CD14-positive monocyte (primary cell): ENCODE data around the gene KYNU. TPM values are rescaled to one million over a fixed set of nuclear protein-coding genes. Genes with fewer than 3 reads are reported as not detected.

Experiments used
- DNase-seq, 3 donors: peaks; one replicate each; pipeline ENCODE4 v3.0.0-alpha.2; 2011 to 2022
- H2AFZ ChIP-seq: 2 replicates; pipeline ENCODE4 v1.6.0; 2012; ENCODE audit warnings: mild to moderate bottlenecking, low read depth, low read length, inconsistent platforms; ENCODE audit not compliant: insufficient read depth, poor library complexity, severe bottlenecking
- H3K27ac ChIP-seq, 2 donors: 1 replicate in 1 of 2; 2 replicates in 1 of 2; pipeline ENCODE4 v1.5.1; 2012 to 2013; ENCODE audit warnings: low read length in 2 of 2, control low read depth in 1 of 2, inconsistent platforms in 1 of 2, low read depth in 1 of 2, mild to moderate bottlenecking in 1 of 2
- H3K27me3 ChIP-seq, 2 donors: one replicate each; pipeline versions ENCODE4 v1.6.0 to v1.6.1; 2011 to 2013; ENCODE audit warnings: low read length in 2 of 2; ENCODE audit not compliant: control insufficient read depth in 2 of 2, insufficient read depth in 2 of 2
- H3K36me3 ChIP-seq, 2 donors: replicated peaks in 1 of 2; 1 replicate in 1 of 2; 2 replicates in 1 of 2; pipeline versions ENCODE4 v1.5.1 to v1.6.1; 2012 to 2013; ENCODE audit warnings: low read length in 2 of 2, control low read depth in 1 of 2, inconsistent platforms in 1 of 2, mild to moderate bottlenecking in 1 of 2; ENCODE audit not compliant: insufficient read depth in 2 of 2, control insufficient read depth in 1 of 2
- H3K4me1 ChIP-seq, 2 donors: 1 replicate in 1 of 2; 2 replicates in 1 of 2; pipeline versions ENCODE4 v1.5.1 to v1.6.1; 2012 to 2013; ENCODE audit warnings: low read length in 2 of 2, control low read depth in 1 of 2, inconsistent platforms in 1 of 2, mild to moderate bottlenecking in 1 of 2, moderate library complexity in 1 of 2; ENCODE audit not compliant: insufficient read depth in 2 of 2, control insufficient read depth in 1 of 2
- H3K4me2 ChIP-seq: replicated peaks from 2 replicates; pipeline ENCODE3; 2012; ENCODE audit warnings: low read length, moderate library complexity, mild to moderate bottlenecking; ENCODE audit not compliant: poor library complexity, severe bottlenecking; ENCODE audit errors: extremely low read depth
- H3K4me3 ChIP-seq, 3 experiments: fragments of 200-600 bp in 1 of 3; sonication (generic) in 1 of 3; replicated peaks in 1 of 3; 1 replicate in 2 of 3; 2 replicates in 1 of 3; pipeline ENCODE4 v1.5.1; 2011 to 2013; ENCODE audit warnings: low read length in 3 of 3, mild to moderate bottlenecking in 3 of 3, control low read depth in 2 of 3, low read depth in 2 of 3, inconsistent platforms in 1 of 3, moderate library complexity in 1 of 3
- H3K79me2 ChIP-seq: 2 replicates; pipeline ENCODE4 v1.6.0; 2012; ENCODE audit warnings: mild to moderate bottlenecking, control low read depth, inconsistent platforms, low read length, moderate library complexity; ENCODE audit not compliant: insufficient read depth
- H3K9ac ChIP-seq: 2 replicates; pipeline ENCODE4 v1.6.0; 2017; ENCODE audit warnings: low read length, mild to moderate bottlenecking; ENCODE audit not compliant: insufficient read depth, poor library complexity, severe bottlenecking
- H3K9me3 ChIP-seq, 2 donors: replicated peaks in 1 of 2; 1 replicate in 1 of 2; 2 replicates in 1 of 2; pipeline versions ENCODE4 v1.5.1 to v1.6.1; 2012 to 2013; ENCODE audit warnings: low read length in 2 of 2, control low read depth in 1 of 2; ENCODE audit not compliant: control insufficient read depth in 1 of 2, insufficient read depth in 1 of 2
- H4K20me1 ChIP-seq: 2 replicates; pipeline ENCODE4 v1.6.0; 2012; ENCODE audit warnings: mild to moderate bottlenecking, low read length, control low read depth, moderate library complexity; ENCODE audit not compliant: insufficient read depth
- H3K27ac Mint-ChIP-seq, 7 donors: one replicate each; pipeline ENCODE4 v1.8.0; 2020; ENCODE audit warnings: mild to moderate bottlenecking in 7 of 7, mixed read lengths in 7 of 7, moderate library complexity in 6 of 7, inconsistent platforms in 2 of 7
- H3K27me3 Mint-ChIP-seq, 3 donors: one replicate each; pipeline ENCODE4 v1.8.0; 2021 to 2022; ENCODE audit warnings: low read depth in 3 of 3, mild to moderate bottlenecking in 3 of 3, mixed read lengths in 3 of 3, moderate library complexity in 3 of 3, inconsistent platforms in 1 of 3
- H3K36me3 Mint-ChIP-seq, 2 donors: one replicate each; pipeline ENCODE4 v1.8.0; 2020; ENCODE audit warnings: mixed read lengths in 2 of 2, inconsistent platforms in 1 of 2, mild to moderate bottlenecking in 1 of 2
- H3K4me1 Mint-ChIP-seq: one replicate; pipeline ENCODE4 v1.8.0; 2020; ENCODE audit warnings: mild to moderate bottlenecking, mixed read lengths
- H3K4me3 Mint-ChIP-seq, 2 donors: one replicate each; pipeline ENCODE4 v1.8.0; 2020; ENCODE audit warnings: mild to moderate bottlenecking in 2 of 2, mixed read lengths in 2 of 2, moderate library complexity in 1 of 2
- H3K9me3 Mint-ChIP-seq, 7 donors: one replicate each; pipeline ENCODE4 v1.8.0; 2020 to 2022; ENCODE audit warnings: mixed read lengths in 7 of 7, mild to moderate bottlenecking in 6 of 7, moderate library complexity in 6 of 7, inconsistent platforms in 2 of 7
- CTCF ChIP-seq: fragments of 200-600 bp; IDR thresholded peaks from one replicate; pipeline ENCODE4 v1.8.0; 2022; ENCODE audit warnings: antibody characterized with exemption, mild to moderate bottlenecking
- WGBS: methylation state at CpG from one replicate; pipeline ENCODE4 v1.1.5; 2013; ENCODE audit warnings: missing lambda C conversion rate; ENCODE audit not compliant: insufficient coverage; 5-methylcytosine and 5-hydroxymethylcytosine counted together
- intact Hi-C, 2 donors: fragments of 100-400 bp; cut with micrococcal nuclease; formaldehyde crosslinking; loops; one replicate each; pipeline versions ENCODE4 v1.15.0 to v1.15.1; 2023
- polyA plus RNA-seq, 3 donors: library from polyadenylated mRNA; depleted of rRNA in 1 of 3; unstranded in 2 of 3; stranded (reverse) in 1 of 3; fragments of 300-500 nt in 2 of 3; fragments of >200 nt in 1 of 3; fragmentation: Illumina TruSeq in 2 of 3; gene quantifications; 1 replicate in 2 of 3; 2 replicates in 1 of 3; pipeline ENCODE4 v1.2.3, GENCODE V29; 2012 to 2021

The KYNU gene
- polyA plus RNA-seq, 3 donors, result 40.7 to 132 (median 131) TPM

- no peaks in the 10 kb centered on the region for H3K79me2 ChIP-seq
- no peaks in the 10 kb centered on the region for H3K9me3 ChIP-seq
- no peaks in the 10 kb centered on the region for H3K36me3 ChIP-seq
- TF ChIP-seq CTCF, result no peak
- H3K27ac ChIP-seq, result peak overlapping the region; percentile 42 to 67
- peaks cover 0 to 8% (median 2%) of the 10 kb centered on the region in 3 donors for H3K27me3 Mint-ChIP-seq
- no peak for DNase-seq
- H3K36me3 Mint-ChIP-seq, result peaks cover 5 to 8% of the 10 kb centered on the region in 2 donors
- H3K9ac ChIP-seq, result no peak overlapping the region
- peaks cover 82 to 96% of the 10 kb centered on the region in 2 donors for H3K4me1 ChIP-seq
- peak overlapping the region; percentile 23 to 100 (median 95) for H3K27ac Mint-ChIP-seq
- no peak overlapping the region for H3K4me2 ChIP-seq
- intact Hi-C loops, result no loop called here
- no peak overlapping the region for H3K4me3 ChIP-seq
- 100% methylated on average over 4 of the region's 6 CpGs for WGBS
- peaks cover 82% of the 10 kb centered on the region for H3K4me1 Mint-ChIP-seq
- no peaks in the 10 kb centered on the region for H4K20me1 ChIP-seq
- H3K4me3 Mint-ChIP-seq, result no peak overlapping the region
- peaks cover 0 to 2% (median 0%) of the 10 kb centered on the region in 7 donors for H3K9me3 Mint-ChIP-seq
- no peaks in the 10 kb centered on the region for H3K27me3 ChIP-seq
- H2AFZ ChIP-seq, result no peak overlapping the region
These were observed 6.1 kb upstream of the KYNU start for GRCh38 chr2:142871396-142871795.

DNA sequence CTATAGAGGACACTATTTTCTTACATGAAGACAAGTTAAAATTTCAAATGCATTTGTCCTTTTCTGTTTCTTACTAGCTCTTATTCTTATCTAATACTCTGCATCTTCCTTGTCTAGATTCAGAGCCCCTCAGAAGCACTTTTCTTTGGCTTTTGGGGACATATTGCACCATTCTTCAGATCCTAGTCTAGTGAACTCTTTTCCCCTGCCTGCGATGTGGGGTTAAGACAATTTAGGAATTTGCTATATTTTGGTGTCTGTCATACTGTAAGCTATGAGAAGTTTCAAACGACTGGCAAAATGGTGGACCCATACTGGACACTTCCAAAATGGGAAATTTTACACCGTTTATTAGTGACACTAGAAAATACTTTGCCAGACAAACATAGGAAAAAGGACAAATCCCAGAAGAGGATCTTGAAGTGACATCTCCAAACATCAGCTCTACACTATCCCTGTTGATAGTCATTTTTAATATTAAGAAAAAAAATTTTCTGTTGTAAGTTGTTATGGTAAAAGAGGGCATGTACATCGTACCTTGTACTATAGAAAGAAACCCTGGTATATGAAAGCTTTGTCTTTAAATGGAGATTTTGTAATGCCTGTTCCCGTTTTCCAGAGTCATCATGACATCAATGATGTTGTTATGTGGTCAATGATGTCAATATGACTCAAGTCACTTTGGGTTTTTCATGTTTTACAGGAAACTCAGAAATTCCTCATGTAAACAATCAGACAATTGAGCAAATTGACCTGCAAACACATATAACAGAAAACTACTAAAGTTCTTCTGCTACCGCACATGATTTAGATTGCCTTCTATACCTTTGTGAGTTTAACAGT lies 4.4 kb upstream of the KYNU start:
- TF ChIP-seq CTCF, result no peak
- H3K36me3 Mint-ChIP-seq, result peaks cover 4 to 5% of the 10 kb centered on the region in 2 donors
- Histone ChIP-seq H4K20me1 (no peaks in the 10 kb centered on the region), H3K79me2 (peaks cover 9% of the 10 kb centered on the region), H3K27ac (peak overlapping the region; percentile 91 to 100), H2AFZ (no peak overlapping the region), H3K9ac (peak overlapping the region; percentile 82), H3K4me1 (peaks cover 76 to 89% of the 10 kb centered on the region in 2 donors), H3K9me3 (no peaks in the 10 kb centered on the region), H3K36me3 (no peaks in the 10 kb centered on the region), H3K4me3 (peak overlapping the region in 1 of 3 experiments; percentile 14), H3K27me3 (no peaks in the 10 kb centered on the region), H3K4me2 (peak overlapping the region; percentile 46)
- WGBS, result 0% methylated on average over 1 of the region's 6 CpGs
- peak overlapping the region; percentile 99 to 100 (median 100) for H3K27ac Mint-ChIP-seq
- H3K4me1 Mint-ChIP-seq, result peaks cover 76% of the 10 kb centered on the region
- H3K9me3 Mint-ChIP-seq, result peaks cover 0 to 2% (median 0%) of the 10 kb centered on the region in 7 donors
- peak; percentile 87 to 96 (median 96) for DNase-seq
- intact Hi-C loops, result no loop called here
- peak overlapping the region in 1 of 2 donors; percentile 73 for H3K4me3 Mint-ChIP-seq
- peaks cover 0 to 8% (median 2%) of the 10 kb centered on the region in 3 donors for H3K27me3 Mint-ChIP-seq
